Measurements from ENCODE around the gene RNF186.

DNA sequence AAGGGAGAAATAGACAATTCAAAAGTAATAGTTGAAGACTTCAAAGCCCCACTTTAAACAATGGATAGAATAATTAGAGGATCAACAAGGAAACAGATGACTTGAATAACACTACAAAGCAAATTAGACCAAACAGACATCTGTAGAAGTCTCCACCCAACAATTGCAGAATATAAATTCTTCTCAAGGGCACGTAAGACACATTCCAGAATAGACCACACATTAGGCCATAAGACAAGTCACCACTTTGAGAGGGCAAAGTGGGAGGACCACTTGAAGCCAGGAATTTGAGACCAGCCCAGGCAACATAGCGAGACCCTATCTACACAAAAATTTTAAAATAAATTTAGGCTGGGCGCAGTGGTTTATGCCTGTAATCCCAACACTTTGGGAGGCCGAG lies 20.5 kb upstream of the RNF186 start:
- TF ChIP-seq EP300 (IDR thresholded peaks at IDR 0.05) (no peak), CTCF (IDR thresholded peaks at IDR 0.05) (no peak), POLR2A (IDR thresholded peaks at IDR 0.05) (no peak)

Measured in tibial nerve (tissue), 4 donors.